ENCODE results near the gene SETBP1.

Gene SETBP1

DNA sequence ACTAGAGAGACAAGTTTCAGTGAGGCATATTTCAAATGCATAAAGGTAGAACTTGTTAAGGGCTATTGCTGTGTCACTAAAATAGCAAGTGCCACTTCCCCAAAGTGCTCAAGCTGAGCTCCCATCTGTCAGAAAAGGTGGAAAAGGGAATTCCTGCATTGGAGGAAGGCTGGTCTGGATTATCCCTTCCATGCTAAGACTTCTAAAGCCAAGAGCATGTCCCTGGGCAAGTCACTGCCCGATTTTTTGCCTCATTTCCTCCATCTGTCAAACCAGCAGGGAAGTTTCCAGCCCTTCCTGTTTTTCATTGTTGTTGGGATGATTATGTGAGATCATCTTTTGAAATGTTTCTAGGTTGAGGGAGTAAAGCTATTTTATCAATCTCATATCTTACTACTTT is 175.5 kb downstream of the SETBP1 start:
- no peaks in the 10 kb centered on the region for H3K9me3 ChIP-seq (replicated peaks; ENCODE audit: low read length)
- no peak overlapping the region for H3K9ac ChIP-seq (ENCODE audit: low read depth, low read length)
- H3K4me3 ChIP-seq (ENCODE audit: low read length), result no peak overlapping the region
- peaks cover 34% of the 10 kb centered on the region for H3K27me3 ChIP-seq (ENCODE audit: control insufficient read depth, insufficient read depth, low read length)
- no peak overlapping the region for H3K4me2 ChIP-seq (ENCODE audit: low read length)
- no peaks in the 10 kb centered on the region for H3K36me3 ChIP-seq (ENCODE audit: insufficient read depth, low read length)
- H3K4me1 ChIP-seq (ENCODE audit: control insufficient read depth, insufficient read depth, low read length), result no peaks in the 10 kb centered on the region

GRCh38 chr18:44857081-44857480 is 176.4 kb downstream of the SETBP1 start:
- no peaks in the 10 kb centered on the region for H3K9me3 ChIP-seq (replicated peaks; ENCODE audit: low read length)
- peaks cover 34% of the 10 kb centered on the region for H3K27me3 ChIP-seq (ENCODE audit: control insufficient read depth, insufficient read depth, low read length)

GRCh38 chr18:44857744-44858491 is 177.2 kb downstream of the SETBP1 start:
- Histone ChIP-seq H3K9me3 (replicated peaks; ENCODE audit: low read length) (no peaks in the 10 kb centered on the region), H3K4me2 (ENCODE audit: low read length) (no peak overlapping the region), H3K9ac (ENCODE audit: low read depth, low read length) (no peak overlapping the region), H3K4me3 (ENCODE audit: low read length) (no peak overlapping the region), H3K4me1 (ENCODE audit: control insufficient read depth, insufficient read depth, low read length) (no peaks in the 10 kb centered on the region), H3K27me3 (ENCODE audit: control insufficient read depth, insufficient read depth, low read length) (peaks cover 30% of the 10 kb centered on the region), H3K36me3 (ENCODE audit: insufficient read depth, low read length) (no peaks in the 10 kb centered on the region)

More at GRCh38 chr18:44857081-44857480, 176.4 kb downstream of the SETBP1 start:
- Histone ChIP-seq H3K9ac (ENCODE audit: low read depth, low read length) (no peak overlapping the region), H3K4me2 (ENCODE audit: low read length) (no peak overlapping the region), H3K4me3 (ENCODE audit: low read length) (no peak overlapping the region), H3K4me1 (ENCODE audit: control insufficient read depth, insufficient read depth, low read length) (no peaks in the 10 kb centered on the region), H3K36me3 (ENCODE audit: insufficient read depth, low read length) (no peaks in the 10 kb centered on the region)

DNA sequence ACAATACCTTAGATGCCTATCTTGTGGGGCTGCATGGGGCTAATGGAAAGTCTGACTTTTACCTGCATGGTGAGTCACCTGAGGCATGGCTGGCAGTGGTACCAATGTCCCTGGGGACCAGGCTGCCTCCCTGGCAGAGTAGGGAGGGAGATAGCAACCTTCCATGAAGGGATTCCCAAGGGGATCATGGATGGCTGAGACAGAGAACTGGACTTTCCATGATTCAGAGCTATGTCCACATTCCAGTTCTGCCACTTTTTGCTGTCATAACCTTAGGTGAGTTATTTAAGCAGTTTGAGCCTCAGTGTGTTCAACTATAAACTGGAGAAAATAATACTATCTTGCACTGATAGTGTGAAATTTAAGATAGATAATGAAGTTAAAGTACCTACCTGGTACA is 178.6 kb downstream of the SETBP1 start:
- no peak overlapping the region for H3K4me2 ChIP-seq (ENCODE audit: low read length)
- H3K36me3 ChIP-seq (ENCODE audit: insufficient read depth, low read length), result no peaks in the 10 kb centered on the region
- H3K4me1 ChIP-seq (ENCODE audit: control insufficient read depth, insufficient read depth, low read length), result no peaks in the 10 kb centered on the region
- H3K27me3 ChIP-seq (ENCODE audit: control insufficient read depth, insufficient read depth, low read length), result peaks cover 30% of the 10 kb centered on the region
- H3K9ac ChIP-seq (ENCODE audit: low read depth, low read length), result no peak overlapping the region
- H3K9me3 ChIP-seq (replicated peaks; ENCODE audit: low read length), result no peaks in the 10 kb centered on the region
- H3K4me3 ChIP-seq (ENCODE audit: low read length), result no peak overlapping the region

- Histone ChIP-seq H3K4me2 (ENCODE audit: low read length) (no peak overlapping the region), H3K4me3 (ENCODE audit: low read length) (no peak overlapping the region), H3K27me3 (ENCODE audit: control insufficient read depth, insufficient read depth, low read length) (peaks cover 30% of the 10 kb centered on the region), H3K4me1 (ENCODE audit: control insufficient read depth, insufficient read depth, low read length) (no peaks in the 10 kb centered on the region), H3K9ac (ENCODE audit: low read depth, low read length) (no peak overlapping the region), H3K36me3 (ENCODE audit: insufficient read depth, low read length) (no peaks in the 10 kb centered on the region), H3K9me3 (replicated peaks; ENCODE audit: low read length) (no peaks in the 10 kb centered on the region)
Measured at GRCh38 chr18:44859751-44860439, 179.2 kb downstream of the SETBP1 start.

- Histone ChIP-seq H3K4me2 (ENCODE audit: low read length) (no peak overlapping the region), H3K4me1 (ENCODE audit: control insufficient read depth, insufficient read depth, low read length) (no peaks in the 10 kb centered on the region), H3K4me3 (ENCODE audit: low read length) (no peak overlapping the region), H3K9ac (ENCODE audit: low read depth, low read length) (no peak overlapping the region), H3K9me3 (replicated peaks; ENCODE audit: low read length) (no peaks in the 10 kb centered on the region), H3K27me3 (ENCODE audit: control insufficient read depth, insufficient read depth, low read length) (peaks cover 29% of the 10 kb centered on the region), H3K36me3 (ENCODE audit: insufficient read depth, low read length) (no peaks in the 10 kb centered on the region)
Measured at GRCh38 chr18:44862112-44862511, 181.4 kb downstream of the SETBP1 start.

DNA sequence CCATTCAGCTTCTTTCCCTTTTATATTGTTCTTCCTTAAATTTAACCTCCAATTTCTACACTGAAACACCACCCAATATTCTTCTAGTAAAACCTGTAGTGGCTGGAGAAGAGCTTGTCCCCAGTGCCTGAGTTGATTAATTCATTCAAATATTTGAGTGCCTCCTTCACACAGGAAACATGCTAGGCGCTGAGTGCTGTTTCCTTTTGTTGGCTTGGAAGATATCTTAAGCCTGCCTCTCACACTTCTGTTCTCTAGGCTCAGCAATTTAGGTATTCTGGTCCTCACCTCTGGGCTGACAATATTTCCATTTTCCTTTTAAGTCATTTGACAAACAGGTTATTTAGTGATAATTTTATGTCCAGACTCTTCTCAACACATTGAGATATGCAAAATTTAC is 185.4 kb downstream of the SETBP1 start:
- Histone ChIP-seq H3K4me1 (ENCODE audit: control insufficient read depth, insufficient read depth, low read length) (no peaks in the 10 kb centered on the region), H3K9ac (ENCODE audit: low read depth, low read length) (no peak overlapping the region), H3K36me3 (ENCODE audit: insufficient read depth, low read length) (no peaks in the 10 kb centered on the region), H3K4me3 (ENCODE audit: low read length) (no peak overlapping the region), H3K27me3 (ENCODE audit: control insufficient read depth, insufficient read depth, low read length) (peaks cover under 1% of the 10 kb centered on the region), H3K9me3 (replicated peaks; ENCODE audit: low read length) (no peaks in the 10 kb centered on the region), H3K4me2 (ENCODE audit: low read length) (no peak overlapping the region)

DNA sequence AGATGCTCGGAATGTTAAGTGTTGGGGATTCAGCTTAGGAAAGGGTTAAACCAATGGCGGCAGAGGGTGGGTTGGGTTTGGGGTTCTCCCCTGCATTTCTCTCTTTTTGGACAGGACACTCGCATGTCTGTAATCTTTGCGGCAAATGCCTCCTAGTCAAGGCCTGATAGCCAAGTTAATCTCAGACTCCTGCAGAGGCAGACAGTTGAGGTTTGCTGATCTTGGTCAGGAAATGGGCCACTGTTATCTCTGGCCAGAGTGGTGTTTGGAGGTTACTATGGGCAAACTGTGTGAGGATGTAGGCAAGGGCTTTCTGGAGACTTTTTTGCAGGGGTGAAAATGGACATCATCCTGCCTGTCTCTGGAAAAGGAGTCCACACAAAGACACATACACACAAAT is 188.8 kb downstream of the SETBP1 start:
- no peak overlapping the region for H3K4me2 ChIP-seq (ENCODE audit: low read length)
- no peak overlapping the region for H3K9ac ChIP-seq (ENCODE audit: low read depth, low read length)
- no peaks in the 10 kb centered on the region for H3K36me3 ChIP-seq (ENCODE audit: insufficient read depth, low read length)
- peaks cover 5% of the 10 kb centered on the region for H3K27me3 ChIP-seq (ENCODE audit: control insufficient read depth, insufficient read depth, low read length)
- H3K4me3 ChIP-seq (ENCODE audit: low read length), result no peak overlapping the region
- H3K4me1 ChIP-seq (ENCODE audit: control insufficient read depth, insufficient read depth, low read length), result no peaks in the 10 kb centered on the region
- H3K9me3 ChIP-seq (replicated peaks; ENCODE audit: low read length), result no peaks in the 10 kb centered on the region

DNA sequence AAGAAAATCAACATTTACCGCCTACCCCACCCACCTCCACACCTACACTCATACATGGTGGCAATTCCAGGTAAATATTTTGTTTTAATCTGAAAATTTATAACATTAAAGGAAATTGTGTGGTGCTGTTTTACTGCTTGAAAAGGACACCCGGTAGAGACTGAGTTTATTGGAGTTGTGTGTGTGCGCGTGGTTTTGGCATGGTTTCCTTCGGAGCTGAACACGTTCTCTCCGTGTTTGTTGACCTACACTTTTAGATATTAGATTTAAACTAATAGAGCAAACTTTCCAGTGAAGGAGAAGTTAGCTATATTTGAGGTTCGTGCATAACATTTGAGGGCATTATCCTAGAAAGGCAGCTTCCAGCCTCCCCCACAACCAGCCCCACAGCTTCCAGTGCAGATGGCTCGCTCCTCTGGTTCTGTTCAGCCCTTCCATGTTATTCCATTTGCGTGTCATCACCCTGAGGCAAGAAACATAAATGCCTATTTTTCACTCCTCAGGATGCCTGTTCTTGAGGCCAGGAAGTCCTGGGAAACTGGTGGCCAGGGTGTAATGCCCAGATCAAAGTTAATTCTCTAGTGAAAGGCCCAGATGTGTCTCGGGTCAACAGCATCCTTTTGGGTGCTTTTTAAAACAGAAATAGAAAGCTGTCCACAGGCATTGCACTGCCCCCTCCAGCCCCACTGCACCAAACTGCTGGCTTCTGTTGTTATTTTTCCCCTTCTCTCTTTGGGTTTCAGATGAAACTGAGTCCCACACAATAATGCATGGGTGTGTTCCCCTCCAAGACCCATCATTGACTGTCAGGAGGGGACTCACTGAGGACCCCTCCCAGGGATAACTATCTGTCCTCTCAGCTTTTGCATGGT is 190.2 kb downstream of the SETBP1 start:
- no peak overlapping the region for H3K4me2 ChIP-seq (ENCODE audit: low read length)
- no peaks in the 10 kb centered on the region for H3K4me1 ChIP-seq (ENCODE audit: control insufficient read depth, insufficient read depth, low read length)
- H3K9me3 ChIP-seq (replicated peaks; ENCODE audit: low read length), result no peaks in the 10 kb centered on the region
- no peaks in the 10 kb centered on the region for H3K36me3 ChIP-seq (ENCODE audit: insufficient read depth, low read length)
- H3K4me3 ChIP-seq (ENCODE audit: low read length), result no peak overlapping the region
- peaks cover 5% of the 10 kb centered on the region for H3K27me3 ChIP-seq (ENCODE audit: control insufficient read depth, insufficient read depth, low read length)
- no peak overlapping the region for H3K9ac ChIP-seq (ENCODE audit: low read depth, low read length)

GRCh38 chr18:44871771-44872170 is 191.1 kb downstream of the SETBP1 start:
- Histone ChIP-seq H3K4me1 (ENCODE audit: control insufficient read depth, insufficient read depth, low read length) (no peaks in the 10 kb centered on the region), H3K36me3 (ENCODE audit: insufficient read depth, low read length) (no peaks in the 10 kb centered on the region), H3K9ac (ENCODE audit: low read depth, low read length) (no peak overlapping the region), H3K4me3 (ENCODE audit: low read length) (no peak overlapping the region), H3K9me3 (replicated peaks; ENCODE audit: low read length) (no peaks in the 10 kb centered on the region), H3K27me3 (ENCODE audit: control insufficient read depth, insufficient read depth, low read length) (peaks cover 5% of the 10 kb centered on the region), H3K4me2 (ENCODE audit: low read length) (no peak overlapping the region)

GRCh38 chr18:44876024-44876423 is 195.3 kb downstream of the SETBP1 start:
- no peak overlapping the region for H3K9ac ChIP-seq (ENCODE audit: low read depth, low read length)
- H3K4me1 ChIP-seq (ENCODE audit: control insufficient read depth, insufficient read depth, low read length), result no peaks in the 10 kb centered on the region
- H3K36me3 ChIP-seq (ENCODE audit: insufficient read depth, low read length), result no peaks in the 10 kb centered on the region
- H3K27me3 ChIP-seq (ENCODE audit: control insufficient read depth, insufficient read depth, low read length), result peaks cover 5% of the 10 kb centered on the region
- H3K9me3 ChIP-seq (replicated peaks; ENCODE audit: low read length), result no peaks in the 10 kb centered on the region
- no peak overlapping the region for H3K4me3 ChIP-seq (ENCODE audit: low read length)
- H3K4me2 ChIP-seq (ENCODE audit: low read length), result no peak overlapping the region

Data from skeletal muscle satellite cell (primary cell).